Uterus (tissue), 4 donors: ENCODE data around the gene TRMU. TPM values are rescaled to one million over a fixed set of nuclear protein-coding genes. Genes with fewer than 3 reads are reported as not detected.

ENCODE experiments used
- DNase-seq, 2 donors: peaks; one replicate each; pipeline ENCODE4 v3.0.0-alpha.2; 2019 to 2020
- H3K27ac ChIP-seq, 2 donors: fragments of 200-600 bp; sonication (generic); 1 replicate in 1 of 2; 2 replicates in 1 of 2; pipeline ENCODE4 v1.5.1; 2016 to 2018
- H3K27me3 ChIP-seq, 2 donors: fragments of 200-600 bp; sonication (generic); one replicate each; pipeline ENCODE4 v1.5.1; 2018 to 2019; ENCODE audit warnings: control low read depth in 1 of 2
- H3K36me3 ChIP-seq, 2 donors: fragments of 200-600 bp; sonication (generic); one replicate each; pipeline ENCODE4 v1.5.1; 2019; ENCODE audit warnings: control low read depth in 1 of 2
- H3K4me1 ChIP-seq, 2 donors: fragments of 200-600 bp; sonication (generic); one replicate each; pipeline ENCODE4 v1.5.1; 2018 to 2019; ENCODE audit warnings: control low read depth in 1 of 2
- H3K4me3 ChIP-seq, 2 donors: fragments of 200-600 bp; sonication (generic); 1 replicate in 1 of 2; 2 replicates in 1 of 2; pipeline ENCODE4 v1.5.1; 2018 to 2019; ENCODE audit warnings: mild to moderate bottlenecking in 1 of 2
- H3K9me3 ChIP-seq, 2 donors: fragments of 200-600 bp; sonication (generic); one replicate each; pipeline ENCODE4 v1.5.1; 2019; ENCODE audit warnings: control low read depth in 1 of 2
- POLR2A ChIP-seq, 2 donors: fragments of 450-650 bp; IDR thresholded peaks; one replicate each; pipeline ENCODE4 v1.6.1; 2016; ENCODE audit warnings: antibody characterized with exemption in 2 of 2, mild to moderate bottlenecking in 1 of 2, moderate library complexity in 1 of 2
- intact Hi-C: fragments of 100-400 bp; cut with DNase I; formaldehyde crosslinking; loops from one replicate; pipeline ENCODE4 v1.15.1; 2023; ENCODE audit warnings: low total_unique reads
- total RNA-seq, 4 donors: library from RNA; depleted of rRNA in 3 of 4; stranded (reverse); fragments of >200 nt in 3 of 4; gene quantifications; one replicate each; pipeline versions ENCODE4 v1.1.0 to v1.2.4, GENCODE V29; 2014 to 2023
- TF ChIP-seq, protein P1 (sequence below), 4 experiments: fragments of 200-600 bp in 2 of 4; fragments of 450-650 bp in 2 of 4; sonication (generic) in 2 of 4; IDR thresholded peaks; one replicate each; pipeline ENCODE4 v1.5.1; 2016 to 2019; ENCODE audit warnings: antibody characterized with exemption in 4 of 4, mild to moderate bottlenecking in 2 of 4, moderate library complexity in 1 of 4
- donor health status: DM: yes; HTN: yes; CAD: no.

Gene TRMU
- total RNA-seq, 4 donors from 2014 or later = 14.1 to 52.5 (median 31.2) TPM

DNA sequence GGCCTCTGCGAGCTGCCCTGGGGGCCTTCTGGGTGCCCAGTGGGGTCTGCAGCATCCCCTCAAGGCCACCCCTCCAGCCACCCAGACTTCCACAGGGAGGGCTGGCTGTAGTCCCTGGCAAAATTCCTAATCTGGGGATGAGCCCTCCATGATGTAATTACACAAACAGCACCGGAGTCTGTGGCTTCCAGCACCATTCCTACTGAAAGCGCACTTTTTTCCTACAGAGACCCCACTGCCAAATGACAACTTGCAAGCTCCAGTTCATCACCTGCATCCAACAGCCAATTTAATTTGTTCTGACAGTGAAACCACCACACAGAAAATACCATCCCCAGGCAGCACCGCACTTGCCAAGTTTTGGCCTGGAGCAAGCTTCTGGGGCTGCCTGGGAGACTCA, 70.4 kb downstream of the TRMU start:
- DNase-seq = no peak
- no peaks in the 10 kb centered on the region for H3K27me3 ChIP-seq
- TF ChIP-seq, protein P1, sequence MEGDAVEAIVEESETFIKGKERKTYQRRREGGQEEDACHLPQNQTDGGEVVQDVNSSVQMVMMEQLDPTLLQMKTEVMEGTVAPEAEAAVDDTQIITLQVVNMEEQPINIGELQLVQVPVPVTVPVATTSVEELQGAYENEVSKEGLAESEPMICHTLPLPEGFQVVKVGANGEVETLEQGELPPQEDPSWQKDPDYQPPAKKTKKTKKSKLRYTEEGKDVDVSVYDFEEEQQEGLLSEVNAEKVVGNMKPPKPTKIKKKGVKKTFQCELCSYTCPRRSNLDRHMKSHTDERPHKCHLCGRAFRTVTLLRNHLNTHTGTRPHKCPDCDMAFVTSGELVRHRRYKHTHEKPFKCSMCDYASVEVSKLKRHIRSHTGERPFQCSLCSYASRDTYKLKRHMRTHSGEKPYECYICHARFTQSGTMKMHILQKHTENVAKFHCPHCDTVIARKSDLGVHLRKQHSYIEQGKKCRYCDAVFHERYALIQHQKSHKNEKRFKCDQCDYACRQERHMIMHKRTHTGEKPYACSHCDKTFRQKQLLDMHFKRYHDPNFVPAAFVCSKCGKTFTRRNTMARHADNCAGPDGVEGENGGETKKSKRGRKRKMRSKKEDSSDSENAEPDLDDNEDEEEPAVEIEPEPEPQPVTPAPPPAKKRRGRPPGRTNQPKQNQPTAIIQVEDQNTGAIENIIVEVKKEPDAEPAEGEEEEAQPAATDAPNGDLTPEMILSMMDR (IDR thresholded peaks at IDR 0.05) = no peak
- no peak for TF ChIP-seq POLR2A (IDR thresholded peaks at IDR 0.05)
- H3K27ac ChIP-seq = no peak overlapping the region
- no peaks in the 10 kb centered on the region for H3K4me1 ChIP-seq
- no peak overlapping the region for H3K4me3 ChIP-seq
- intact Hi-C loops = no loop called here
- no peaks in the 10 kb centered on the region for H3K9me3 ChIP-seq
- no peaks in the 10 kb centered on the region for H3K36me3 ChIP-seq

DNA sequence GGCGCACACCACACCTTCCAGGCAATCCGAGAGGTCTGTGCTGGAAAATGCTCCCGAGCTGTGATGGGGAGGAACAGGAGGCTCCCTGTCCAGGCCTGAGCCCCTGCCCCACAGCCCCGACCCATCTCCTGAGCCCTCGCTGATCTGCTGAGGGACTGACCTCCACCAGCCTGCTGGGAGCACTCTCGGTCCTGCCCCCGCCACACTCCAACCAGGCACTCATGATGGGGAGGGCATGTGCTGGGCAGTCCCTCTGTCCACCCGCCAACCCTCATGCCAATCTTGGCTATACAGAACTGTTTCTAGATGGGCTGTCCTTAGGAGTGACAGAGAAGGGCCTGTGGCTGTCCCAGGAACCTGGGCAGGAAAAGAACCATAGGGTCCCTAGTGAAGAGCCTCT, 70.8 kb downstream of the TRMU start:
- DNase-seq = no peak
- no peaks in the 10 kb centered on the region for H3K36me3 ChIP-seq
- intact Hi-C loops = no loop called here
- H3K4me3 ChIP-seq = no peak overlapping the region
- no peaks in the 10 kb centered on the region for H3K4me1 ChIP-seq
- no peak overlapping the region for H3K27ac ChIP-seq
- no peaks in the 10 kb centered on the region for H3K27me3 ChIP-seq
- H3K9me3 ChIP-seq = no peaks in the 10 kb centered on the region
- no peak for TF ChIP-seq POLR2A (IDR thresholded peaks at IDR 0.05)
- TF ChIP-seq, protein P1 (IDR thresholded peaks at IDR 0.05) = no peak

DNA sequence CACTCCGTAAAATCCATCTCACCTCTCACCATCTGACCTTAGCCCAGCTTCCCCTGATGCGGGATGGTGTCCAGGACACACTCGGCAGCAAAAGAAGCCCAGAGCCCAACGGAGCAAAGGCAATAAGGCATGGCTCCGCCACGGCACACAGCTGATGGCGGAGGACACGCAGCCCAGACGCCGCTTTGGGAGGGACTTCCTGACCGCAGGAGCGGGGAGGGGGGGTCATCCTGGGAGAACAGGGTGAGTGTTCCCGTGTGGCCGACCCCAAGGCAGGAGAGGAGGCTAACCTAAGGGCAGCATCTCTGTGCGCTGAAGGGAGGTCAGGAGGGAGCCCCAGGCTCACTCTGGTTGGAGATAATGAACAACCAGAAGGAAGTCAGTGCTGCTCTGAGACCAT, 71.3 kb downstream of the TRMU start:
- intact Hi-C loops = no loop called here
- no peaks in the 10 kb centered on the region for H3K27me3 ChIP-seq
- no peaks in the 10 kb centered on the region for H3K36me3 ChIP-seq
- no peak for DNase-seq
- no peaks in the 10 kb centered on the region for H3K9me3 ChIP-seq
- no peaks in the 10 kb centered on the region for H3K4me1 ChIP-seq
- no peak overlapping the region for H3K27ac ChIP-seq
- H3K4me3 ChIP-seq = no peak overlapping the region
- no peak for TF ChIP-seq POLR2A (IDR thresholded peaks at IDR 0.05)
- TF ChIP-seq, protein P1 (IDR thresholded peaks at IDR 0.05) = no peak

Other genes starting within 250 kb of the TRMU start
- gene PPARA, start 185.2 kb upstream of the TRMU start, total RNA-seq = 10 to 100 TPM in 2 of 4 donors, 1 to 10 TPM in 2; 1.8 to 24.8 (median 14.0) TPM
- gene CDPF1, start 85.4 kb upstream of the TRMU start, total RNA-seq = 10 to 100 TPM in 1 of 4 donors, 1 to 10 TPM in 3; 1.5 to 12.7 (median 4.5) TPM
- gene PKDREJ, start 72.4 kb upstream of the TRMU start, total RNA-seq = under 1 TPM in 2 of 4 donors, not detected in 2; 0.06 to 0.14 TPM
- gene TTC38, start 67.7 kb upstream of the TRMU start, total RNA-seq = 10 to 100 TPM in 3 of 4 donors, 1 to 10 TPM in 1; 7.7 to 50.0 (median 45.0) TPM
- 1 to 10 TPM in 1 of 4 donors, under 1 TPM in 1, not detected in 2; 0.21 to 6.9 TPM for gene GTSE1, start 38.8 kb upstream of the TRMU start, total RNA-seq
- 10 to 100 TPM in 1 of 4 donors, 1 to 10 TPM in 3; 1.5 to 15.8 (median 8.4) TPM for gene CELSR1, start 201.9 kb downstream of the TRMU start, total RNA-seq